HG02588 (cell line): ENCODE results near the gene EXOC3.
"Not testable (repeated sequence)": the region's sequence is repeated elsewhere in the genome, so short reads cannot be mapped to it uniquely, and the experiment has no call there.

Experiments used
- ATAC-seq: cut with Tn5 transposase; IDR thresholded peaks from one replicate; pipeline ENCODE4 v1.9.1; 2021; ENCODE audit warnings: mild to moderate bottlenecking, moderate library complexity; ENCODE audit not compliant: unreplicated experiment

EXOC3 gene

DNA sequence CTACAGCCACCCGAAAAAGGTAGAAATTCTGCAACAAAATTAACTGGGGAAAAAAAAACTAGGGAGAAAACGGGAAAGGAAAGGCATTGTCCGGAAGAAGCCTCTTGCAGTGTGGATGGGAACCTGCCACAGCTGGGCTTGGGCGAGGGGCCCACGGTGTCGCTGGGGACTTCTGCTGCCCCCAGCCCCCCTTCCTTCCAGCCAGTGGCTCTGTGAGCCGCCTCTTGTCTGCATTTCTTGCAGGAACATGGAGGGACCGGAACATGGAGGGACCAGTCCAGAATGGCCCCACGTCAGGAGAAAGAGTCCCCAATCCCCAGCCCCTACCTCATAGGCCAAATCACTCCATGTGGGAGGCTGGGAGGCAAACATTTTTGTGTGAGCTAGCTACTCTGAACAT, 36.9 kb upstream of the EXOC3 start:
- no peak for ATAC-seq

DNA sequence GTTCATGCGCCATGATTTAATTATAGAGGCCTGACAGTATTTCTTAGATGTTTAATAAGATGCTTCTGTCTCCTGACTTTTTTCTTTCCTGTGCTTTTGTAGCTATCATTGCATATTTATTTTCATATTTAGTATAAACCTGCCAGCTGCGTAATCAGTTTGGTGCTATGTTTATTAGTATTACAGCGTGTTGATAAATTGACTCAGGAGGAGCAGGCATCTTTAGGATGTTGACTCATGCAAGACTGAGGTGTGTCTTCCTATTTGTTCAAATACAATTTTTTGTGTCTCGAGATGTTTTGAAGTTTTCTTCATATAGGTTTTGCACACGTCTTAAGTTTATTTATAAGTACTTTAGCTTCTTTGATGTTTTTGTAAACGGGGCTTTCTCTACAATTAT, 35.9 kb upstream of the EXOC3 start:
- ATAC-seq: no peak

DNA sequence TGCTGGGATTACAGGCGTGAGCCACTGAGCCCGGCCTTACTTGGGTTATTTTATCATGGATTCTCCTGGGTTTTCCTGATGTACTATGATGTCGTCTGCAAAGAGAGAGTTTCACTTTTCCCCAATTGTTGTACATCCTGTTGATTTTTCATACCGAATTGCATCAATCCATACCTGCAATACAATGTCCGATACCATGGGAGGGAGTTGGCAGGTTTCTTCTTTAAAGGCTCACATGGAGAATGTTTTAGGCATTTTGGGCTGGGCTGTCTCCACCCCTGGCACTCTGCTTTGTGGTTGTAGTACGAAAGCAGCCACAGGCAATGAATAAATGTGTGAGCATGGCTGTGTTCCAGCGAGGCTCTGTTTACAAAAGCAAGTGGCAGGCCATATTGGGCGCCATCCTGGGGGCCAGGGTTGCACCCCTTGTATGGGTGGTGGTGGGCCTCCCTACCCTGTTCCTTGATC, 35.1 kb upstream of the EXOC3 start:
- ATAC-seq: no peak

DNA sequence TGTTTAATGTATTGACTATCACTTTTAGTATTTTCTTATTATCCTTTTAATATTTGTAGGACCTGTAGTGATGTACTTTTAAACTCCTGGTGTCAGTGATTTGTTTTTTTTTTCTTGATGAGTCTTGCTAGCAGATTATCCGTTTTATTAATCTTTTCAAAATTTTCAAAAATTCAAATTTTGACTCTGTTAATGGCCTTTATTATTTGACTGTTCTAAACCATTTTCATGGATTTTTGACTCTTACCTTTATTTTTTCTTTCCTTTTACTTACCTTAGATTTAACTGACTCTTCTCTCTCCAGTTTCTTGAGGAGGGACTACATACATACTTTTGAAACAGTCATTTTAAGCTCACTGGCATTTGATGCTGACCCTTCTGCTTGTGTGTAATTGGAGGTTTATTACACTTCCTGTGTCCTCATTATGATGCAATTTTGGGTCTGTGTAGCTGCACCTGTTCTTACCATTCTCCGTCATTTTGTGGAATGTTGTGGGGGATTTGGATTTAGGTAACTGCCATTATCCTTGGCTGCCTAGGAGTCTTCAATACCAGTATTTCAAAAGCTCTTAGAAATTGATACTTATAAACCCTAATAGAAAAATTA, 32.0 kb upstream of the EXOC3 start:
- no peak for ATAC-seq

DNA sequence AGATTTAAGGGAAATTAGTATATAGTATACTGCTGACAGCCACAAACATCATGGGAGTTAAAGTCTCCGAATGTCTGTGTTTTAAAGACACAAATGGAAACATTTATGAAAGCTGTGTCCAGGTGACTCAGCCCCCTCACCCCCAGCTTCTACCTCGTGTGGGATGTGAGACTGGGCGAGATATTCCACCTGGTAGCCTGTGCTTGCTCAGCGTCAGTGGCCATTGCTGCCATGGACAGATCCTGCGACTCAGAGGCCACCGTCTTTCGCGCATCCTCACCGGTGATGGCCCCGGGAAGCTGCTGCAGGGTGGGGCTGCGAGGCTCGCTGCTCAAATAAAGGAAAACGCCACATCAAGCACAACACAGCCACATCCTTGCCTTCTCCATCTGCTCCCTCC, 31.2 kb upstream of the EXOC3 start:
- ATAC-seq: no peak

DNA sequence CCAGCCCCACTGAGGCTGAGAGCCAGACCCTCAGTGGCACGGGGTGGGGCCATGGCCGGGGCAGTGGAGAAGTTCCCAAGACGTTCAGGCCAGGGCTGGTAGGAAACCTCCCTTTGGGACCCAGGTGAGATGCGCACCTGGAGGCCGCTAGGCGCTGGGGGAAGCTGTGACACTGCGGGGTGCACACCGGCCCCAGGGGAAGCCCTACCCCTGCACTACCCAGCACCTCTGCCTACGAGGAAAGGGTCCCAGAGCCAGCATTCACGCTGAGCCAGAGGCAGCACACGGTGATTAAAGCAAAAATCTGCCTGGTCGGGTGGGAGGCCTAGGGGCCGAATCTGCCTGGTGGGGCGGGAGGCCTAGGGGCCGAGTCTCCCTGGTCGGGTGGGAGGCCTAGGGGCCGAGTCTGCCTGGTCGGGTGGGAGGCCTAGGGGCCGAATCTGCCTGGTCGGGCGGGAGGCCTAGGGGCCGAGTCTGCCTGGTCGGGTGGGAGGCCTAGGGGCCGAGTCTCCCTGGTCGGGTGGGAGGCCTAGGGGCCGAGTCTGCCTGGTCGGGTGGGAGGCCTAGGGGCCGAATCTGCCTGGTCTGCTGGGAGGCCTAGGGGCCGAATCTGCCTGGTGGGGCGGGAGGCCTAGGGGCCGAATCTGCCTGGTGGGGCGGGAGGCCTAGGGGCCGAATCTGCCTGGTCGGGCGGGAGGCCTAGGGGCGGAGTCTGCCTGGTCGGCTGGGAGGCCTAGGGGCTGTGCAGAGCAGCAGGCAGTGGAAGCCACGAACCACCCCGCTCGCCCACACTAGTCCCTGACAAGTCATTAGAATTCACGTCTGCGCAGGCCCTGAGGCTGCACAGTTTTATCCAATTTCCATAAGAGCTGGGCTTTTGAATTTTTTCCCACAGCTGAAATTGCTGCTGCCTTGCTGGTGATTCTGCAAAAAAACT, 27.7 kb upstream of the EXOC3 start:
- not testable (repeated sequence) for ATAC-seq

DNA sequence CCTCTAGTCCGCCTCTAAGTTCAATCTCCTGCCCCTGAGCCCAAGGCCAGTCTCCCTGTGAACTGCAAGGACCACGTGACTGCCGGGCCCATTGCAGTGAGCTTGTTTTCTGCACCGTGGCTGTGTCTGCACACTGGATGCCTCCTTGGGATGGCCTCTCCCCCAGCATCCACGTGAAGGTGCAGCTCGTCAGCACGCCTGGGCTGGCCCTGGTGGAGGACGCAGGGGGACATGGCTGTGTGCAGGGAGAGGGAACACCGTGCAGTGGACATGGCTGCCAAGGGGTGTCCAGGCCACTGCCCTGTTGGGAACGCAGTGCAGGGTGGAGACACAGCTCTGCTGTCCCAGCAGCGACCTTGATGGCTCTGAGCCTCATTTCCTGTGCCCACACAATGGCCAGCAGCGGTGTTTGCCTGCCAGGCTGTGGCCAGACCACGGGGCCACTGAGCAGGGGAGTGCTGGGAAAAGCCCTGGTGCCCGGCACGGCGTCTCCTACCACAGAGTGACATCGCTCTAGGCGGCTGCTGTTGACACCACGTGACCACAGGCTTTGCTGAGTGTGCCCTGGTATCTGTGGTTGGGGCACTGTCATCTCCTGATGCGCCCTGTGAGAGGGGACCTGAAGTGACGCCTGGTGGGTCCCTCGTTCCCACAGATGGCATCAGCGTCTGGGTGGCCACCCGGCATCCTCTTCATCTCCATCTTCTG, 26.9 kb upstream of the EXOC3 start:
- ATAC-seq: no peak

DNA sequence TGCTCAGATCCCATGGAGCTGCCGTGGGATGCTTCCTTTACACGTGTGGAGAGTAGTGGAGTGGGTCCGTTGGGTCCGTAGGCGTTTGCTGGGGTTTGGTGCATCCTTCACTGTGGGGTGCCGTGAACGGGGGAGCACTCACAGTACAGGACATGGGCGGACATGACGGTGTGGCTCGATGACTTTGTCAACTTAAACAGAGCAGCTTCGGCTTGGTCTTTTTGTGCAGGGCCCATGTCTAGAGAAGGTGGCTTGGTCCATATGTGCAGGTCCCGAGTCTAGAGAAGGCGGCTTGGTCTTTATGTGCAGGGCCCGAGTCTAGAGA, 26.4 kb upstream of the EXOC3 start:
- ATAC-seq: no peak

DNA sequence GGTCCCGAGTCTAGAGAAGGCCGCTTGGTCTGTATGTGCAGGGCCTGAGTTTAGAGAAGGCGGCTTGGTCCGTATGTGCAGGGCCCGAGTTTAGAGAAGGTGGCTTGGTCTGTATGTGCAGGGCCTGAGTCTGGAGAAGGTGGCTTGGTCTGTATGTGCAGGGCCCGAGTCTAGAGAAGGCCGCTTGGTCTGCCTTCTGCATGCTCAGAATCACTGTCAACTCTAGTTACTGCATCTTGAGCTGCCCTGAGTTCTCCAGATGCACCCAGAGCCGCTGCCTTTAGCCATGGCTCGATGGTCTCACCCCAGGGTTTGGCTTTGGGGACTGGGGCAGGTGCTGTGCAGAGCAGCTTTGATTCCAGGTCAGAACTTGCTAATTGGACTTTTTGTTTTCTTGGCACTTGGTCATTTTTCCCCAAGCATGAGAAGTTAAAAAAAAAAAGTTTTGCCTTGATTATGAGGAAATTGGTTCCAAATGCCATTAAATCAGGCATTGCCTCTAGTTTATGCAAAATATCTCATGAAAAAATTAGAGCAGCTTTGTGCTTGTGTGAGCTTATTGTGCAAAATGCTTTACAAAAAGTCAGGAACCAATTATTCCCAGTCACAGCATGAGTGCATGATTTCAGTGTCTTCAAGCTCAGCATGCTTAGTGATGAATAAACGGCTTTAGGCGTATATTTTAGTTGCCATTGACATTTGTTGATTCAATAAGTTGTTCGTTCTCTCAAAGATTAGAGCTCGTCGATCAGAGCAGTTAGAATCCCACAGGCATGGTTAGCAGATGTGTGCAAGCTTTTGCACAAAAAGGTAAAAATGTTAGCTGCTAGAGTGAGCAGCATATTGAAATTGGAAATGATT, 25.4 kb upstream of the EXOC3 start:
- ATAC-seq: no peak

DNA sequence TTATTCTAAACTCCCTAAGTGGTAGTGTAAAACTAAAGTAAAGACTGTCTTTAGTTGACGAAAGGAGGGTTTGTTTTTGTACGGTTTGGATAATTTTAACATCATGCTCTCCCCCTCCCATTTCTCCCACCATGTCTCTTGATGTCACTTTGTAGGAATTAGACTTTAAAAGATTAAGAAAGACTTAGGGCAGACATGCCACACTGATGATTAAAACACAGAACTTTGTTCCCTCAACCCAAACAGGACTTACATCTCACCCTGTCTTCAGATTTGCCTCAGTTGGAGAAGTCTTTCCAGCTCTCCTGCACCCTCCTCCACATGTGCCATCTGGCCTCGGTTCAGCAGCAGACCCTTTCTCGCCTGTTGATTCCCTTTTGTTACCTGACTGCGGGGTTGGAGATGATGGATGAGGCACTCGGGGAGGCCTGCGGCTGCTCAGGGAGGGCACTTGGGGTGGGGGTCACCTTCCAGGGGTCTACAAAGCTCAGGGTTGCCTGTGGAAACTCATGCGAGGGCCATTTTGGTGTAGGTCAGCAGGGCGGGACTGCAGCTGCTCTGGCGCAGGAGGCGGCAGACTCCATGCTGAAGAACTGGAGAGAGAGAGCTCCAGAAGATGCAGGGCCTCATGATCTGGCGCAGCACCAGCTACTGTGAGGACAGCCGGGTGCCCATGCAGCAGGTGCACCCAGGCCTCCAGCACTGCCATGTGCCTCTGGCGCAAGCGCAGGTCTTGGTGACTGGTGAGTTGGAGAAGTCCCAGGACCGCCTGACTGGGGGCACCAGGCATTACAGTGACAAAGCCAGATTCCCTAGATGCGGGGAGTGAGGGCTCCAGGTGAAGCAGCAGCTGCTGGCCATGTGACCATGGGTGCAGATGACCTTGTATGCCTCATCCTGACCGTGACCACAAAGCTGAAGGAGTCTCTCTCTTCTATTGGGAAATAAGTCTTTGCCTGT, 24.5 kb upstream of the EXOC3 start:
- ATAC-seq: no peak

DNA sequence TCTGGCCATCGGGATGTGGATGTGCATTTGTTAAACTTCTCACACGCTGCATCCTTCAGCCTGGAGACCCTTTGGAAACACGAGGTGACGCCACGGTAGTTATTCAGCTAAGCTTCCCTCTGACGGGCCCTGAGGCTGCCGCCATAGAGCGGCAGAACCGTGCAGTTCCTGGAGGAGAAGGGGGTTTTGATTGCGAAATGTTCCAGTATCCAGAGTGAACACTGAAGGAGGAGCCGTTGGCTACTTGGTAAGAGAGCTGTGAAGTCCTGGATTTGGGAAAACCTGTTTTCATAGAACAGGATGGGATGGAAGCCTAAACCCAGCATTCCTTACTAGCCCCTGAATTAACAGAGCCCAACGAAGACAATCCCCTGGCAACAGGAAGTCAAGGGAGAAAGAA, 23.0 kb upstream of the EXOC3 start:
- no peak for ATAC-seq

DNA sequence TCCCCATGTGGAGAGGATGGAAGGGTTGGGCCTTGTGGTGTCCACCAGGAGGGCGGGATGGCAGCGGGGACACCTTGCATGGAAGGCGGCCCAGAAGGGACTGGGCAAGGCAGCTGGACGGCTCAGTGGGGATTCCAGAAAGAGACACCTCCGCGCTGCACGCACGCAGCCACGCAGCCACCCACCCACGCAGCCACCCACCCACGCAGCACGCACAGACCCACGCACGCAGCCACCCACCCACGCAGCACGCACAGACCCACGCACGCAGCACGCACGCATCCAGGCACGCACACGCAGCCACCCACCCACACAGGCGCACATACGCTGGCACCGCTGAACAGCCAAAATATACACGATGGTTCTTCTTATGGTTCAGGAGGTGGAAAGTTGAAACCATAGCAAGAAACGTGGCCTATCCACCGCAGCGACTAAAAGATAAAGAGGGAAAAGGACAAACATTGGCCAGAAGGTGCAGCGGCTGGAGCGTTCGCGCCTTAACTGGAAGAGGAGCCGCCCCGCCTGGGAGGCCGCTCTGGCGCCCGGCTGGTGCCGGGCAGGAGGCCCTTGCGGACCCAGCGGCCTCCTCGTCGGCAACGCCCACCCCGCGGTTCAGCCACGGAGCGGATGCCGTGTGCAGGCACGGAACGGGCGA, 22.2 kb upstream of the EXOC3 start:
- no peak for ATAC-seq

DNA sequence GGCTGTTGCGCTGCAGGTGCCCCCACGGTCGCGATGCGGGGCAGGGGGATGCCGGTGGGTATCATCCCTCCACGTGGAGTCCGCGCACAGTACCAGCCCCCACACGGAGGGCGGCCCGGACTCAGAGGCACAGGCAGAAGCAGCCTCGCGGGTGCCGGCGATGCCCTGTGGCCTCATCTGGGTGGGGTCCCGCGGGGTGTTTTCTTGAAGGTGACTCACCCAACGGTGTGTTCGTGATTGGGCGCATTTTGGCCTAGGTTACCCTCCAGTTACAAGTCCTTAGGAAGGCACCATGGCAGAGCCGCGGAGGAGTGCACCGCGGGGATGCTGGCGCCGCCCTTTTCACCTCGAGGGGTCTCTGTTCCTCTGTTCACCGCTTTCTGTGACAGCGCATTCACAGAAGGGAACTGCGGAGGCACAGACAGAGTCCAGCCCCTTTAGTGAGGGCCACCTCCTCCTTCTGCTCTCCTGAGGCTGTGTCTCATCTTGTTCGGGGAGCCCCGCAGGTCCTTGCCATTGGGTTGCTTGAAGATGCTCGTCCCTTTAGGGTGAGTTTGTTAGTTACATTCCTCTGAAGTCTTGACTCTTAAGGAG, 21.6 kb upstream of the EXOC3 start:
- ATAC-seq: no peak

DNA sequence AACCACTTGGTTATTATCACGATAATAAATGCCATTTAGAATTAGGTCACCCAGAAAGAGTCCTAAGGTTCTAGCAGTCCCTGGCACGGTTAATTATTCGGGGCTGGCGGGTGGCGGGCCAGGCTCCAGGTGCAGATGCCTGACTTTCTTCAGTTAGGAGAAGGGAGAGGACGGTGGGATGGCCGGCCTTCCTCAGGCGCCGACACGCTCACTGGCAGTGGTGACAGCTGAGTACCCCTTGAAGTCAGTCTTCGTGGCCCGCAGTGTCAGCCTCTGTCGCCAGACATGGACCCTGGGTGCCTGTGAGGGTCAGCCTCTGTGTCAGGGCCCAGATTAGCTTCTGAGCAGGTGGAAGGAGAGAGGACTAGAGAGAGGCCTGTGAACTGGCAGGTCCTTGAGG, 21.1 kb upstream of the EXOC3 start:
- no peak for ATAC-seq

DNA sequence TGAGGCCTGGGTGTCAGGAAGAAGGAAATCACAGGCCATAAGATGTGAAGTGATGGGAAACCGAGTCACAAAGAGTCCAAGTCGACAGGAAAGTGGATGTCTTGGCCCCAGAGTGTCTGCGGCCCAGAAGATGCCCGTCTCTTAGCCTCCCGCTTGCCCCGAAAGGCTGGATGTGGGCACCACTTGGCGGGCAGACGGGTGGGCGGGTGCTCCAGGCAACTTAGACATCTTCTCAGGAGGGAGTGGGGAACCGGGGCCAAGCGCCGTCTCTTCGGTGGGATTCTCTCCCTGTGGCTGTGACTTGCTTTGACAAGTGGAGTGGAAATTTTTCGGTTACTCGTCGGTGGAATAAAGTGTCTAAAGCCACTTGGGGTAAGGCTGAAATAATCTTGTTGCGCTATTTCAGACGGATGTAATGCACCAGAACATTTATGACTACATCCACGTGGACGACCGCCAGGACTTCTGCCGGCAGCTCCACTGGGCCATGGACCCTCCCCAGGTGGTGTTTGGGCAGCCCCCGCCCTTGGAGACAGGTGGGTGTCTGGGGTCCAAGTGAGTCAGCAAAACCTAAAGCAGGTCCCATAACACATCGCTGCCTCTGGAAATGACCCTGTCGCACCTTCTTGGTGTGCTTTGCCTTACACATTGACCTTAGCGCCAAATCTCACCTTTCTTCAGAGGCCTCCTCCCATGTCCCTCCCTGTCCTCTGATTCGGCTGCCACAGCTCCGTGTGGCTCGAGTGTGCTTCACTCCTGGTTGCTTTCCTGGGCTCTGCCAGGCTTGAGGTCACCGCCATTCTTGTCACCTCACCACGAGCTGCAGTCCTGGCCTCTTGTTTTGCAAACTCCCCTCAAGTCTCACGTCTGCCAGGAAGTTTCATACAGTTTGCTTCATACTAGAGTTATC, 20.4 kb upstream of the EXOC3 start:
- ATAC-seq: no peak

DNA sequence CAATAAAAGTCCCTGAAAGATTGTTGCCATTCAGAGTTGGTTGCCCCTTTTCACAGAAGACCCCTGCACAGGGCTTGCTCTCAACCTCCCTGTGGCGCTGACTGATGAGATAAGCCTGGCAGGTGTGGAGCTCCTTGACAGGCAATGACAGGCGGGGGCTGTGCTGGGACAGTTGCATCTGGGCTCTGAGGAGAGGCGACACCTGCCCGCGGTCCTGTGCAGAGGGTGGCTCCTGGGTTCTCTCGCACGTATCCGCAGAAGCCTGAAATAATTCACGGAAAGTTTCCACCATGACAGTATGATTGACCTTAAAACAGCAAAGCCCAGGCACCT, 19.8 kb upstream of the EXOC3 start:
- ATAC-seq: no peak

DNA sequence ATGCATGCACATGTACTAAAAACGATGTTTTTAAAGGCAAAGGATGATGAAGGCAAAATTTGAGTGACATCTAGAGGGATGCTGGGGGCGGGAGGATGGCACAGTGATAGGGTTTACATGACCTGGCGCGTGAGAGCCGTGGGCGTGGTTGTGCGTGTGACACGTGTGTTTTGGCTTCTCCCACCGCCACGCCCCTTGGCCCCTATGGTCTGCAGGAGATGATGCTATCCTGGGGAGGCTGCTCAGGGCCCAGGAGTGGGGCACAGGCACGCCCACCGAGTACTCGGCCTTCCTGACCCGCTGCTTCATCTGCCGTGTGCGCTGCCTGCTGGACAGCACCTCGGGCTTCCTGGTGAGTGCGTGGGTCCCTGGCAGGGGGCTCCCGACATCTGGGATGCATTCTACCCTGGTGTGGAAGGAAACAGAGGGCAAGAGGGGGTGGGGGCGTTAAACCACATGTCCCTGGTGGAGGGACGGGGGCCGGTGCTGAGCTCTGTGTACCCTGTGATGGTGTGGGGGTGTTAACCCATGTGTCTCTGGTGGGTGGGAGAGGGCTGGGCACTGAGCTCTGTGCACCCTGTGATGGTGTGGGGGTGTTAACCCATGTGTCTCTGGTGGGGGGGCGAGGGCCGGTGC, 19.2 kb upstream of the EXOC3 start:
- ATAC-seq: no peak
